Fibroblast of villous mesenchyme (primary cell): Measurements from ENCODE around the gene USH1G. TPM values are rescaled to one million over a fixed set of nuclear protein-coding genes. Genes with fewer than 3 reads are reported as not detected.
A peak's percentile ranks its signal among the peaks of the same experiment; 100 is the strongest.
"Not testable (repeated sequence)": the region's sequence is repeated elsewhere in the genome, so short reads cannot be mapped to it uniquely, and the experiment has no call there.

Experiments used
- DNase-seq: peaks from one replicate; pipeline ENCODE4 v3.0.0-alpha.2; 2010; ENCODE audit warnings: low read depth
- H3K4me3 ChIP-seq: 2 replicates; pipeline ENCODE4 v1.5.1; 2011; ENCODE audit warnings: low read depth, mild to moderate bottlenecking, low read length
- total RNA-seq: library from RNA; depleted of rRNA; stranded (reverse); fragments of >200 nt; gene quantifications from 2 replicates; pipeline ENCODE4 v1.2.3, GENCODE V29; 2012
- TF ChIP-seq, protein P1 (sequence below): IDR thresholded peaks from 2 replicates; pipeline ENCODE4 v1.5.1; 2012; ENCODE audit warnings: low read depth, mild to moderate bottlenecking, low read length; ENCODE audit not compliant: insufficient read depth

USH1G gene
- total RNA-seq, 1 donor, result not detected

DNA sequence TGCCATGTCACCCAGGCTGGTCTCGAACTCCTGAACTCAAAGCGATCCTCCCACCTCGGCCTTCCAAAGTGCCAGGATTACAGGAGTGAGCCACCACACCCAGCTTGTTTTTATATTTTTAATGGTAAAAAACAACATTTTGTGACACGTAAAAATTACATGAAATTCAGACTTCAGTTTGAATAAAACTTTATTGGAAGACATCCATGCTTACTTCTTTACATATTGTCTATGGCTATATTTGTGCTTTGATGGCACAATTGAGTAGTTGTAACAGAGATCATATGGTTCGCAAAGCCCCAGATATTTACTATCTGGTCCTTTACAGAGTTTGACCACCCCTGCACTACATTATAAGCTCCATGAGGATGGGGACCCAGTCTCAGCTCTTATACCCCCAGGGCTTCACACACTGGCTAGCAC, 48.4 kb downstream of the USH1G start:
- TF ChIP-seq, protein P1, sequence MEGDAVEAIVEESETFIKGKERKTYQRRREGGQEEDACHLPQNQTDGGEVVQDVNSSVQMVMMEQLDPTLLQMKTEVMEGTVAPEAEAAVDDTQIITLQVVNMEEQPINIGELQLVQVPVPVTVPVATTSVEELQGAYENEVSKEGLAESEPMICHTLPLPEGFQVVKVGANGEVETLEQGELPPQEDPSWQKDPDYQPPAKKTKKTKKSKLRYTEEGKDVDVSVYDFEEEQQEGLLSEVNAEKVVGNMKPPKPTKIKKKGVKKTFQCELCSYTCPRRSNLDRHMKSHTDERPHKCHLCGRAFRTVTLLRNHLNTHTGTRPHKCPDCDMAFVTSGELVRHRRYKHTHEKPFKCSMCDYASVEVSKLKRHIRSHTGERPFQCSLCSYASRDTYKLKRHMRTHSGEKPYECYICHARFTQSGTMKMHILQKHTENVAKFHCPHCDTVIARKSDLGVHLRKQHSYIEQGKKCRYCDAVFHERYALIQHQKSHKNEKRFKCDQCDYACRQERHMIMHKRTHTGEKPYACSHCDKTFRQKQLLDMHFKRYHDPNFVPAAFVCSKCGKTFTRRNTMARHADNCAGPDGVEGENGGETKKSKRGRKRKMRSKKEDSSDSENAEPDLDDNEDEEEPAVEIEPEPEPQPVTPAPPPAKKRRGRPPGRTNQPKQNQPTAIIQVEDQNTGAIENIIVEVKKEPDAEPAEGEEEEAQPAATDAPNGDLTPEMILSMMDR, result no peak
- no peak for DNase-seq
- no peak overlapping the region for H3K4me3 ChIP-seq

DNA sequence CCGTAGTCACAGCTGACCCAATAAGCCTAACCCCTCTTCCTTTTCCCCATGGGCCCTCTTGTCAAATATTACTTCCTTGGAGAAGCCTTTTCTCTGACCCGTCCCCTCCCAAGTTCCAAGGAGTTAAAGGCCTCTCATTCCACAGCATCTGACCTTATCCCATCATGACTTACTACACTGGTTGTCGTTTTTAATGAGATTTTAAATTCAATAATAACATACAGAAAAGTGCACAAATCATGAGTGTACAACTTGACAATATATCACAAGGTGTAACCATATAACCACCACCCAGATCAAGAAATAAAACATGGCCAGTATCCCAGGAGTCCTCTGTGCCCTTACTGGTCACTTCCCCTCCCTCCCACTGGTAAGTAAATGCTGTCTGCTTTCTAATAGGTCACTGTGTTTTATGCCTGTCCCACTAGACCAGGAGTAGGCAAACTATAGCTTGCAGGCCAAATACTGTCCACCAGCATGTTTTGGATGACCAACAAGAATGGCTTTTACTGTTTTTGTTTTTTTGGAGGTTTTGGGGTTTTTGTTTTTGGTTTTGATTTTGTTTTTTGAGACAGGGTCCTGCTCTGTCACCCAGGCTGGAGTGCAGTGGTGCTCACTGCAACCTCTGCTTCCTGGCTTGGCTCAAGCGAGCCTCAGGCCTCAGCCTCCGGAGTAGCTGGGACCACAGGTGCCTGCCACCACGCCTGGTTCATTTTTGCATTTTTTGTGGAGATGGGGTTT, 49.0 kb downstream of the USH1G start:
- DNase-seq, result no peak
- TF ChIP-seq, protein P1, result no peak
- H3K4me3 ChIP-seq, result peak overlapping the region; percentile 90

DNA sequence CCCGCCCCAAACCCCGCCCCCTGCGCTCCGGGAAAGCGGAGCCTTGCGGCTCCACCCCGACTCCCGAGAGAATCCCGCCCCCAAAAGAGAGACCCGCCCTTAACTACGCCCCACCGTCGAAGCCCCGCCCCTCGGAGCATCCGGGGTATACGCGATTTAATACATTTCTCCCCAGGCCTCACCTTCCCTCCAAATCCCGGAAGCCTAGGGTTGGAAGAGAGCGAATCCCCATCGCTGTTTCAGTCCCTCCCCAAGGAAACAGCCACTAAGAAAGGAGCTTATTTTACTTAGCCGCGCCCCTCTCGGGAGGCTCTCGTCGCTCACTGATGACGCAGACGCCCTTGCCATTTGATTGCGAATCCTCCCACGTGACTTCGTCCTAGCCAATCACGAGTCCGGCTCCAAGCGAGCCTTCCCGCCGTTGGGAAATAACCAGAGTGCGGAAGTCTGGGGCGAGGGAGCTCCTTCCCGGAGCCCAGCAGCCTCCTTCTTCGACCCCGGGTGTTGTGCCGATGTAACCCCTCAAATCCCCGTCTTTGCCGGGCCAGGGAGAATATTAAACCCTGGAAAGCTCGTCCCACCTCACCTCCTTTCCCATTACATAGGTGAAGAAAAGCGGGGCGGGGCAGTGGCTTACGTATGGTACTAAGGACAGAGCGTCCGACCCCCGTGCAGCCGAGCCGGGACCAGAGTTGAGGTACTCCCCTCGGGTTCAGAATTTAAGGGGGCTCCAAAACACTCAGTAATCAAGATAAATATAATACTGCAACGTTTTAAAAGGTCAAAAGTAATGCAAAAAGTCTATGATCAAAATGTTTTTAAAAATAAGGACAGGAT, 49.8 kb downstream of the USH1G start:
- peak; percentile 100 for DNase-seq
- H3K4me3 ChIP-seq, result peak overlapping the region; percentile 90
- TF ChIP-seq, protein P1, result no peak

DNA sequence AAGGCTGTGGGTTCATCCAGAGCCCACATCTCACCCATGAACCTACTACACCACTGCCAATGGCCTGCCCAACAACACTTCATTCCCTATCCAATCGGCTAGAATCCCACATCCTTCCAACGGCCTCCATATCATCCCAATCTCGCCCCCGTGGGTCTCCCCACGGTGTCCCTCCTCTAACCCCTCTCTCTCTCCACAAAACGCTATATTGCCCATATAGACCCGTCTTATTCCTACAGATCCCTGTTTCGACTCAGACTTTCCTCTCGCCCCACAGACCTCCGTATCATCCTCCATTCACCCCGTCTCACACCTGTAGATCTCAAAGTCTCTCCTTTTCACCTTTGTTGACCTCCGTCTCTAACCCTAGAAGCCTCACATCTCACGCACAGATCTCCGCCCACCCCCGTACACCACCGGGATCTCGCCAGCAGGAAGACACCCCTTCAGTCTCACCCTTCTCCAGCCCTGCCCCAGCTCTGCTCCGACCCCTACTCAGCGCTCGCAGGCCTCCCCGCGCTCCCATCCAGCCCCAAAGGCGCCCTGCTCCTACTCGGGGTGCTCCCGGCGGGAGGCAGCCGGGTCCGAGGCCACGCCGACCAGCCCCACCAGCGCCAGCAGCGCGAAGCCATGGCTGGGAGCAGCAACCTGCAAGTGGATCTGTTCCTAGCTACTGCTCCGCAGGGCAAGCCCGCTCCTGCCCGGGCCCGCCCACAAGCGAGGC, 50.6 kb downstream of the USH1G start, which contains the start of gene FDXR:
FDXR (minus strand) TSS at position 682 of the 724 bp plus-strand sequence; CDS start at position 632, 50 bp downstream.
- H3K4me3 ChIP-seq, result peak within 1 kb of the TSS; percentile 90
- TF ChIP-seq, protein P1, result no peak
- DNase-seq, result no peak

DNA sequence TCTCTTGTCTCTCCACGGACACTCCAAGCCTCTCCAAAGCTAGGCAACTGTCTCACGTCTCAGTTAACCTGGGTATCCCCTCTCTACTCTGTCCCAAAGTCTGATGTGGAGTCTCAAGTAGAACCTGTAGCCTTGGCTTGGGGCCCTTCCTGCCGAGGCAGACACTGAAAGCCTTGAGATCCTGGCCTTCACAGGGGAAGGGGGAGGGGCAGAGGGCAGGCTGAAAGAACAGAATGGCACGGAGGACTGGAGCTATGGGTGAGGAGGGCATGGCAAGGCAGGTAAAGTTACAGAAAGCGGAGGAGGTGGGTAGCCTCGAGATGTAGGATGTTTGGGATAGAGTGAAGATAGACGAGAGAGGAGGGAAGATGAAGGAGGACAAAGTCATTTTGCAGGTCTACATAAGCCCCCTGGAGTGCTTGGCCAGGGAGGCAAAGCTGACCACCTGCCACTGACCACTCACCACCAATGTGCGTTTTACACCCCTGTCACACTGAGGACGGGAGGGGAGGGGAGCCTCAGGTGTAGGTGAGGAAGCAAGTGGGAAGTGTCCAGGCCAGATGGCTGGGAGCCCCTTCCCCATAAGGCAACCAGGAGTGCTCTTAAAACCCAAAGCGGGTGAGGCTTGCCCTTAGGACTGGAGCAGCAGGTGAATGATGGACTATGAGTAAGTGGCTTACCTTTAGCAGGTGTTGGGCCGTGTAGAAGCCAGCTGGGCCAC, 51.5 kb downstream of the USH1G start:
- peak overlapping the region; percentile 86 for H3K4me3 ChIP-seq
- TF ChIP-seq, protein P1, result no peak
- no peak for DNase-seq

DNA sequence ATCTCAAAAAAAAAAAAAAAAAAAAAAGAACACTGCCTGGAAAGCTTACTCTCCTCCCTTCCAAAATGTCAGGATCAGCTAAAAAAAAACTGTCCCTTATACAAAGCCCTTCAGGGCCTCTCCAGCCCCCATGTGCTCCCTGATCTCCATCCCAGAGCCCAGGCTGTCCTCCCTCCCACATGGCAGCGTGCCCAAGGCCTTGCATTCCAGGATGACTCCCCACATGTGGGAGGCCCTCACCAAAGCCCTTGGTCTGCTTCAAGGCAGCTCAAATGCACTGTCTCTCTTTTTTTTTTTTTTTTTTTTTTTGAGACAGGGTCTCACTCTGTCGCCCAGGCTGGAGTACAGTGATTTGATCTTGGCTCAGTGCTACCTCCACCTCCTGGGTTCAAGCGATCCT, 52.5 kb downstream of the USH1G start:
- TF ChIP-seq, protein P1, result no peak
- peak; percentile 66 for DNase-seq
- H3K4me3 ChIP-seq, result no peak overlapping the region

DNA sequence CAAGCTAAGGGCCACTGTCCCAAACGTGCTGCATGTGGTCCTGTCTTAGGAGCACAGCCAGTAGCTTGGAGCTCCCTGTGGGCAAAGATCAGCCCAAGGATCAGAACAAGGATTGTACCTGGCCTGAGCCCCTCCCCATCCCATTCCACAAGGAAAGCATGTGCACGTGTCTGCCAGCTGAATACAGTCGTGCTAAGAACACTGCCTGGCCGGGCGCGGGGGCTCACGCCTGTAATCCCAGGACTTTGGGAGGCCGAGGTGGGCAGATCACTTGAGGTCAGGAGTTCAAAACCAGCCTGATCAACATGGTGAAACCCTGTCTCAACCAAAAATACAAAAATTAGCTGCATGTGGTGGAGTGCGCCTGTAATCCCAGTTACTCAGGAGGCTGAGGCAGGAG, 53.0 kb downstream of the USH1G start:
- DNase-seq, H3K4me3 ChIP-seq: not testable (repeated sequence)
